Measurements from ENCODE around the gene HDAC4.

GRCh38 chr2:239192975-239193374 is 207.8 kb downstream of the HDAC4 start:
- TF ChIP-seq, protein P1, sequence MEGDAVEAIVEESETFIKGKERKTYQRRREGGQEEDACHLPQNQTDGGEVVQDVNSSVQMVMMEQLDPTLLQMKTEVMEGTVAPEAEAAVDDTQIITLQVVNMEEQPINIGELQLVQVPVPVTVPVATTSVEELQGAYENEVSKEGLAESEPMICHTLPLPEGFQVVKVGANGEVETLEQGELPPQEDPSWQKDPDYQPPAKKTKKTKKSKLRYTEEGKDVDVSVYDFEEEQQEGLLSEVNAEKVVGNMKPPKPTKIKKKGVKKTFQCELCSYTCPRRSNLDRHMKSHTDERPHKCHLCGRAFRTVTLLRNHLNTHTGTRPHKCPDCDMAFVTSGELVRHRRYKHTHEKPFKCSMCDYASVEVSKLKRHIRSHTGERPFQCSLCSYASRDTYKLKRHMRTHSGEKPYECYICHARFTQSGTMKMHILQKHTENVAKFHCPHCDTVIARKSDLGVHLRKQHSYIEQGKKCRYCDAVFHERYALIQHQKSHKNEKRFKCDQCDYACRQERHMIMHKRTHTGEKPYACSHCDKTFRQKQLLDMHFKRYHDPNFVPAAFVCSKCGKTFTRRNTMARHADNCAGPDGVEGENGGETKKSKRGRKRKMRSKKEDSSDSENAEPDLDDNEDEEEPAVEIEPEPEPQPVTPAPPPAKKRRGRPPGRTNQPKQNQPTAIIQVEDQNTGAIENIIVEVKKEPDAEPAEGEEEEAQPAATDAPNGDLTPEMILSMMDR (tag by site-specific recombination; IDR thresholded peaks at IDR 0.05): no peak
- no peak for TF ChIP-seq ZNF175 (tag by site-specific recombination; IDR thresholded peaks at IDR 0.05)
- no peak for TF ChIP-seq ZNF510 (tag by site-specific recombination; IDR thresholded peaks at IDR 0.05; ENCODE audit: insufficient replicate concordance)
- TF ChIP-seq ZNF239 (tag by site-specific recombination; IDR thresholded peaks at IDR 0.05): no peak
- TF ChIP-seq, protein P2, sequence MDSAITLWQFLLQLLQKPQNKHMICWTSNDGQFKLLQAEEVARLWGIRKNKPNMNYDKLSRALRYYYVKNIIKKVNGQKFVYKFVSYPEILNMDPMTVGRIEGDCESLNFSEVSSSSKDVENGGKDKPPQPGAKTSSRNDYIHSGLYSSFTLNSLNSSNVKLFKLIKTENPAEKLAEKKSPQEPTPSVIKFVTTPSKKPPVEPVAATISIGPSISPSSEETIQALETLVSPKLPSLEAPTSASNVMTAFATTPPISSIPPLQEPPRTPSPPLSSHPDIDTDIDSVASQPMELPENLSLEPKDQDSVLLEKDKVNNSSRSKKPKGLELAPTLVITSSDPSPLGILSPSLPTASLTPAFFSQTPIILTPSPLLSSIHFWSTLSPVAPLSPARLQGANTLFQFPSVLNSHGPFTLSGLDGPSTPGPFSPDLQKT (IDR thresholded peaks at IDR 0.05; ENCODE audit: borderline replicate concordance, low read depth, low read length): no peak
